Measurements from ENCODE around the gene FARS2. TPM values are rescaled to one million over a fixed set of nuclear protein-coding genes. Genes with fewer than 3 reads are reported as not detected.

The FARS2 gene
- total RNA-seq, 1 experiment from 2014 or later: 13.8 TPM

- TF ChIP-seq RAD21 (IDR thresholded peaks at IDR 0.05; ENCODE audit: low read depth) (no peak), SP1 (IDR thresholded peaks at IDR 0.05; ENCODE audit: low read depth) (no peak), CTCF (IDR thresholded peaks at IDR 0.05 in 2 of 3, conservative IDR thresholded peaks at IDR 0.05 in 1 of 3; ENCODE audit: borderline replicate concordance in 1 of 3, insufficient read depth in 1 of 3, low read depth in 2 of 3, low read length in 2 of 3) (no peak), EZH2phosphoT487 (IDR thresholded peaks at IDR 0.05; ENCODE audit: borderline replicate concordance) (no peak), ZFX (IDR thresholded peaks at IDR 0.05) (no peak), ZNF274 (IDR thresholded peaks at IDR 0.05; ENCODE audit: low read depth, low read length) (no peak), CBX3 (IDR thresholded peaks at IDR 0.05; ENCODE audit: low read depth) (no peak), ZBTB33 (IDR thresholded peaks at IDR 0.05; ENCODE audit: extremely low read depth, insufficient replicate concordance, low read length) (no peak), MAX (IDR thresholded peaks at IDR 0.05) (no peak)
- Histone ChIP-seq H3K79me2 (ENCODE audit: insufficient read depth, low read length) (no peaks in the 10 kb centered on the region), H3K27me3 (ENCODE audit: insufficient read depth, low read length) (no peaks in the 10 kb centered on the region), H3K4me3 (replicated peaks in 1 of 2; ENCODE audit: low read depth in 1 of 2, low read length in 2 of 2) (no peak overlapping the region), H3K9me3 (ENCODE audit: control insufficient read depth in 1 of 2, insufficient read depth in 1 of 2, low read depth in 1 of 2, low read length in 2 of 2) (no peaks in the 10 kb centered on the region), H3K4me2 (ENCODE audit: low read length) (no peak overlapping the region), H3K27ac (ENCODE audit: low read depth, low read length) (no peak overlapping the region), H3K9ac (ENCODE audit: low read length) (no peak overlapping the region), H3K9me2 (ENCODE audit: insufficient read depth) (no peaks in the 10 kb centered on the region), H3K4me1 (ENCODE audit: control insufficient read depth in 1 of 2, insufficient read depth in 2 of 2, low read length in 2 of 2) (0 out of 4 replicates have a peak, but pooled peaks cover 0 to 5% of the 10 kb centered on the region in 2 experiments), H3K36me3 (ENCODE audit: control insufficient read depth in 1 of 2, insufficient read depth in 2 of 2, low read length in 2 of 2) (no peaks in the 10 kb centered on the region), H4K20me1 (ENCODE audit: insufficient read depth) (no peaks in the 10 kb centered on the region), H2AFZ (ENCODE audit: low read depth, low read length, poor library complexity, severe bottlenecking) (no peak overlapping the region)
- DNase-seq (ENCODE audit: low read depth, low spot score) (no peak), ATAC-seq (no peak)
- ChIA-PET POLR2A (no interaction called here), CTCF (no interaction called here), RAD21 (ENCODE audit: low non-redundant PET in 1 of 2, low total read pairs in 2 of 2, uncharacterized antibody in 2 of 2, unreplicated experiment in 2 of 2) (no interaction called here)
- BruUV-seq (replicated peaks): no TSS peak
- intact Hi-C loops (cut with micrococcal nuclease): no loop called here
Observed at GRCh38 chr6:5463690-5464089, 202.4 kb downstream of the FARS2 start.

Measured in HCT116 (cell line).